Activated CD8-positive, alpha-beta memory T cell treated with anti-CD3 and anti-CD28 coated beads, Interleukin-2, amount 50 U/mL, for 1 hour (primary cell): Measurements from ENCODE around the gene MYO5A.
"Not testable (repeated sequence)": the region's sequence is repeated elsewhere in the genome, so short reads cannot be mapped to it uniquely, and the experiment has no call there.

ENCODE experiments used
- DNase-seq: peaks from one replicate; pipeline ENCODE4 v3.0.0-alpha.2; 2020; ENCODE audit errors: extremely low read depth

The MYO5A gene

DNA sequence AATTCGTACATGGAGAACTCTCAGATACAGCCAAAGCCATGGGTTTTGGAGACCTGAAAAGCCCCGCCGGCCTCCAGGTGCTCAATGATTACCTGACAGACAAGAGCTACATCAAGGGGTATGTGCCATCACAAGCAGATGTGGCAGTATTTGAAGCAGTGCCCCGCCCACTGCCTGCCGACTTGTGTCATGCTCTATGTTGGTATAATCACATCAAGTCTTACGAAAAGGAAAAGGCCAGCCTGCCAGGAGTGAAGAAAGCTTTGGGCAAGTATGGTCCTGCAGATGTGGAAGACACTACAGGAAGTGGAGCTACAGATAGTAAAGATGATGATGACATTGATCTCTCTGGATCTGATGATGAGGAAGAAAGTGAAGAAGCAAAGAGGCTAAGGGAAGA lies 23.5 kb downstream of the MYO5A start:
- DNase-seq: no peak

GRCh38 chr15:52503788-52504496 lies 24.7 kb downstream of the MYO5A start:
- DNase-seq: no peak

DNA sequence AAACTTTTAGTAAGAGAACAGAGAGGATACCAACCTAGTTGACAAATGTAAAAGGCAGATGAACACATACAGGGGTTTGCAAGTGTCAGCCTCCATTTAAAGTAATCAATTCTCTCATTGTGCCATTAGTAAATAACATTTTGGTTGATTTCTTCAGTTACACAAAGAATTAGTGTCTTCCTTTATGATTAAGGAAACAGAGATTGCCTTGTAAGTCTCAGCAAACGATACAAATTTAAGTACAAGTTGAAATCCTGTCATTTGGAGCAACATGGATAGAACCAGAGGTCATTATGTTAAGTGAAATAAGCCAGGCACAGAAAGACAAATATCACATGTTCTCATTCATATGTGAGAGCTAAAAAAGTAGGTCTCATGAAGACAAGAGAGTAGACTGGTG lies 26.1 kb downstream of the MYO5A start:
- no peak for DNase-seq

DNA sequence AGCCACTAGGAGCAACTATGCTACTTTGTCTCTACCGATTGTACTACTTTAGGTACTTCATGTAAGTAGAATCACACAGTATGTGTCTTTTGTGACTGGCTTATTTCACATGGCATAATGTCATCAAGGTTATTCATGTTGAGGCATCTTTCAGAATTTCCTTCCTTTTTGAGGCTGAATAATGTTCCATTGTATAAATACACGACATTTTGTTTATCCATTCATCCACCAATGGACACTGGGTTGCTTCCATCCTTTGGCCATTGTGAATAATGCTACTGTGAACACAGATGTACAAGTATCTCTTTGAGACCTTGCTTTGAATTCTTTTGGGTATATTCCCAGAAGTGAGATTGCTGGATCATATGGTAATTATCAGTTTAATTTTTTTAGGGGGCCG lies 29.2 kb downstream of the MYO5A start:
- no peak for DNase-seq

GRCh38 chr15:52498706-52499105 lies 30.0 kb downstream of the MYO5A start:
- no peak for DNase-seq

DNA sequence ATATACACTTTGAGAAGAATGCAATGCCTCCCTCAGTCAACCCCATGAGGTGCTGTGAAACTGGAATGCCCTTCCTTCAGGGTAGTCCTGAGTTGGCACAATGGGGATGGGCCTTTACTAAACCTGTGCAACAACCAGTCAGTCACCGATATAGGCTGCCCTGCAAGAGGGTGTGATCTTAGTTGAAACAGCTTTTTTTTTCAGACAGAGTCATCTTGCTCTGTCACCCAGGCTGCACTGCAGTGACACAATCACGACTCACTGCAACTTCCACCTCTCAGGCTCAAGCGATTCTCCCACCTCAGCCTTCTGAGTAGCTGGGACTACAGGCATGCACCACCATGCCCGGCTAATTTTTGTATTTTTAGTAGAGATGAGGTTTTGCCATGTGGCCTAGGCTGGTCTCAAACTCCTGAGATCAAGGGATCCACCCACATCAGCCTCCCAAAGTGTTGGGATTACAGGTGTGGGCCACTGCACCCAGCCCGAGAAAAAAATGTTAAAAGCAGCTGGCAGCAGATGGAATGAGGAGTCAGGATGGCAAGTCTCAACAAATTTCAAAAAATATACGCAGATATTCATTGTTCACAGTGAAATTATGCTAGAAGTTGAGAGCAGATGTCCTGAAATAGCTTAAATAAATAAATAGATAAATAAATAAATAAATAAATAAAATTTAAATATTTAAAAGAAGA lies 31.8 kb downstream of the MYO5A start:
- DNase-seq: no peak

DNA sequence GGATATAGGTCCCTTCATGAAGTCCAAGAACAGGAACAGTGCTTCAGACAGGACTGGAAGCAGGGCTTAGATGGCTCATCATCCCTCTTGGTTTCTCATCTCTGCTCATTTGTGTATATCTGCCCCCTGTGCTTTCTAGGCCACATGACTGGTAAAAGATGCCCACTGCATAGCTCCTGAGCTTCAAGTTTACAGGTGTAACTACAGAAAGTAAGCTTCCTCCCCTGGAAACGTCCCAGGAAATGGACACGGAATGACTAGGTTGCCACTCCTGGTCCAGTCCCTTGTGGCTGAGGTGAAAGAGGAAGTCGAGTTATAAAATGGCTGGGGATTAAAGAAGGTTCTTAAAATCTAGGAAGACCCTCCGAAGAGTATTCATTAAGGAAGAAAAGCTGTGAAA lies 32.5 kb downstream of the MYO5A start:
- DNase-seq: no peak

- no peak for DNase-seq
These were observed 33.6 kb downstream of the MYO5A start for GRCh38 chr15:52495125-52495524.

- DNase-seq: no peak
These were observed 34.7 kb downstream of the MYO5A start for GRCh38 chr15:52493968-52494367.

DNA sequence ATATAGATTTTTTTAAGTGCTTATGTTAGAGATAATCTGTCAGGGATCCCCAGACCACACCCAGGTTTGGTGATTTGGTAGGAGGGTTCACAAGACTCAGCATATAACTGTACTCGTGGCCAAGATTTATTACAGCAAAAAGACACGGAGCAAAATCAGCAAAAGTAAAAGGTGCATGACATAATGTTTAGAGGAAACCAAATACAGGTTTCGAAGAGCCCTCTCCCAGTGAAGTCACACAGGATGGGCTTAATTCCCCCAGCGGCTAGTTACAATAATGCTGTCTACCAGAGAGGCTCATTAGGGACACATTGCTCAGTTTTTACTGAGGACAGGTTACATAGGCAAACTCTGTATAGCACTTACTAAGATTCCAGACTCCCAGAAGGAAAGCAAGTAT lies 36.5 kb downstream of the MYO5A start:
- no peak for DNase-seq

GRCh38 chr15:52491472-52491871 lies 37.2 kb downstream of the MYO5A start:
- no peak for DNase-seq

DNA sequence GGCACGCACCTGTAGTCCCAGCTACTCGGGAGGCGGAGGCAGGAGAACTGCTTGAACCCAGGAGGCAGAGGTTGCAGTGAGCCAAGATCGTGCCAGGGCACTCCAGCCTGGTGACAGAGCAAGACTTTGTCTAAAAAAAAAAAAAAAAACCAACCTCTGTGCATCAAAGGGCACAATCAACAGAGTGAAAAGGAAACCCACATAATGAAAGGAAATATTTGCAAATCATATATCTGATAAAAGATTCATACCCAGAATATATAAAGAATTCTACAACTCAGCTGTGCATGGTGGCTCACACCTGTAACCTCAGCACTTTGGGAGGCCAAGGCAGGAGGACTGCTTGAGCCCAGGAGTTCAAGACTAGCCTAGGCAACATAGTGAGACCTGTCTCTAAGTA lies 39.2 kb downstream of the MYO5A start:
- DNase-seq: not testable (repeated sequence)

DNA sequence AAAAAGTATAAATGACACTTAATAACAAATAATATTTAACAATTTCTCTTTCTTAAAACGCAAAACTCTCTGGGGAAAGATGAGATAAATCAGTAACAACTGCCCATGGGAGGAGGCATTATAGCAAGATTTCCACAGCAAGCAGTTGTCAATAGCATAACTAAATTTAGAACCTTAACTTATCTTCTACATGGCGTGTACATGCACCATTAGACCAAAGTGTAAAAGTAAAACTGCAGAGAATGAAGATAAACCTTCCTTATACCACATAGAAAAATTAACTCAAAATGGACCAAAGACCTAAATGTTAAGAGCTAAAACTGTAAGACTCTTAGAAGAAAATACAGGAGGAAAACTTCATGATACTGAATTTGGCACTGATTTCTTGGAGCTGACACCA lies 39.9 kb downstream of the MYO5A start:
- DNase-seq: no peak

GRCh38 chr15:52486003-52486996 lies 42.4 kb downstream of the MYO5A start:
- DNase-seq: no peak

- DNase-seq: no peak
These were observed 43.4 kb downstream of the MYO5A start for GRCh38 chr15:52485290-52485689.

DNA sequence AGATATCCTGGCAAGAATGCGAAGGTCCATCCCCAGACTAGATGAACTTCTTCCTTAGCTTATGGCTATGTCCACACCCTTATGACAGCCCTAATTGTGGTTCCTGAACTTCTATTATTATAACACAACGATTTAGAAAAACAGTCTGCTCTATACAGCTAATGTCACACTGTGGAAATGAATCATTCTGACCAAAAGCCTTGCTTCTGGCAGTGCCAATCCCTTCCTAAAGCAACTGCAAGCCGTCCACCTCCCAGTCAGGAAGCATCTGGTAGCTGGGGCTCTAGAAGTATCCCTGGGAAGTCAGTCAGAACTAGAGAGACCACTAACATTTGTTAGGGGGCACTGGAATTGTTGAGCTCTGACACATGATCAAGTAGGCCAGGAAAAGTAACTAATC lies 45.0 kb downstream of the MYO5A start:
- no peak for DNase-seq

GRCh38 chr15:52481915-52482314 lies 46.8 kb downstream of the MYO5A start:
- DNase-seq: peak; percentile 26

GRCh38 chr15:52480990-52481389 lies 47.7 kb downstream of the MYO5A start:
- DNase-seq: no peak

DNA sequence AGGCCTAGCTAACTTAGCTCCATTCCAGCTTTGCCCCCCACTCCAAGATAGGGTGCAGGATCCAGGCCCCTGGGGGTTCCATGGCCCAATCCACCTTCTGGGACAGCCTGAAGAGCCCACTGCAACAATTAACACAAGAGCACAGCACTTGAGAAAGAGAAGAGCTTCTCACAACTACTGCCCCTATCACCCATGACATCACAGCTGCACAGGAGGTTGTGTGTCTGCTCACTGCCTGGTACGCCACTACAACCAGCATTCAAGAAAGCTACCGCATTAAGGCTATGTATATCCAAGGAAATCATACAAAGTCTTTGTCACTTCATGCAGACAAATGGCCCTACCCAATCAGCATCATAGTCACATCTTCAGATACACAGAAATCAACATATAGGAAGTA lies 62.0 kb downstream of the MYO5A start:
- no peak for DNase-seq

GRCh38 chr15:52466134-52466701 lies 62.5 kb downstream of the MYO5A start:
- DNase-seq: no peak

DNA sequence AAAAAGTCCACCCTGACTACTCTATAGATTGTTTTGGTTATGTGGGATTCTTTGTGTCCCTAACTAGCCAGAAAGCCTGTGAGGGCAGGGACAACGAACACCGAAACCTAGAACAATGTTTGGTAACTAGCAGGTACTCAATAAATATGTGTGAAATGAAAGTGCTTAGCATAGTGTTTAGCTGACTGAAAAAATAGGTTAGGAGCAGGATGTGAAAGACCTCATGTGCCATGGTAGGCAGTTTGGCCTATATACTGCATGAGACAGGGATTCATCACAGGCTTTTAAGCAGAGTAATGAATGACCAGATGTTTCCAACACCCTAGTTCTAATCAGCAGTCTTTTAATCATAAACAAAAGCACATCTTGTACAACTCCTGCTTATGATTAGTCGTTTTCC lies 64.2 kb downstream of the MYO5A start:
- DNase-seq: no peak

- no peak for DNase-seq
These were observed 64.6 kb downstream of the MYO5A start for GRCh38 chr15:52464040-52464439.
